ENCODE measurements around the gene IDI2.

GRCh38 chr10:1040133-1040532 lies 14.5 kb upstream of the IDI2 start:
- TF ChIP-seq CTCF (IDR thresholded peaks at IDR 0.05), result no peak
- no peak for TF ChIP-seq POLR2A (IDR thresholded peaks at IDR 0.05)
- TF ChIP-seq POLR2AphosphoS5 (IDR thresholded peaks at IDR 0.05), result no peak
